Measurements from ENCODE around the gene ELP6. TPM values are rescaled to one million over a fixed set of nuclear protein-coding genes. Genes with fewer than 3 reads are reported as not detected.

The ELP6 gene
- total RNA-seq = 10 to 100 TPM; 42.2 to 50.1 TPM

GRCh38 chr3:47513125-47513929 is at the start of gene ELP6:
ELP6 (minus strand) TSS chr3:47513712; CDS start chr3:47513590, 122 bp downstream.
- CTCF ChIA-PET = interaction anchor here (0.7 to 2.5 kb wide), 5 partner anchors 9 to 92 kb away, joined by 3 to 9 read pairs (median 3); no protein-coding TSS in a partner anchor
- H3K4me3 Mint-ChIP-seq = peak within 1 kb of the TSS; percentile 95
- no peaks in the 10 kb centered on the region for H3K27me3 Mint-ChIP-seq
- peak; percentile 97 for DNase-seq
- no peaks in the 10 kb centered on the region for H3K9me3 Mint-ChIP-seq
- peak within 1 kb of the TSS; percentile 97 for H3K27ac Mint-ChIP-seq
- peaks cover 15% of the 10 kb centered on the region for H3K36me3 Mint-ChIP-seq (ENCODE audit: low read depth)
- H3K4me1 Mint-ChIP-seq = peaks cover 21% of the 10 kb centered on the region
- POLR2A ChIA-PET = interaction anchor here (0.7 kb wide), 1 partner anchor 566 kb away, joined by 4 read pairs; no protein-coding TSS in a partner anchor

DNA sequence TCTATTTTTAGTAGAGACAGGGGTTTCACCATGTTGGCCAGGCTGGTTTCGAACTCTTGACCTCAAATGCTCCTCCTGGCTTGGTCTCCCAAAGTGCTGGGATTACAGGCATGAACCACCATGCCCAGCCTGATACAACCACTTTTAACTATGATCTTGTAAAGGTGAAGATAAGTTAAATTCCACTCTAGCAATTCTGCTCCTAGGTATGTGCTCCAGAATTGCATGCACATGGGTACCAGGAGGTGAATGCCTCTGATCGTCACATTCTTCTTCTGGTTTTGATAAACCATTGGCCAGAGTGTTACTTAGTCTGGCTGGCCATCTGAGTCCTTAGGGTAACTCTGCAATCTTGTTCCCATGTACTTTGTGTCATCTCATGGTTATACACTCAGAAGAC is 42.8 kb upstream of the ELP6 start:
- CTCF ChIA-PET = interaction anchor here (0.6 to 1.7 kb wide), 6 partner anchors 9 to 1109 kb away, joined by 3 read pairs; no protein-coding TSS in a partner anchor
- Mint-ChIP-seq H3K4me3 (no peak overlapping the region), H3K27ac (no peak overlapping the region), H3K4me1 (no peaks in the 10 kb centered on the region), H3K27me3 (peaks cover 5% of the 10 kb centered on the region), H3K36me3 (ENCODE audit: low read depth) (no peaks in the 10 kb centered on the region), H3K9me3 (no peaks in the 10 kb centered on the region)
- DNase-seq = no peak
- POLR2A ChIA-PET = no interaction called here

DNA sequence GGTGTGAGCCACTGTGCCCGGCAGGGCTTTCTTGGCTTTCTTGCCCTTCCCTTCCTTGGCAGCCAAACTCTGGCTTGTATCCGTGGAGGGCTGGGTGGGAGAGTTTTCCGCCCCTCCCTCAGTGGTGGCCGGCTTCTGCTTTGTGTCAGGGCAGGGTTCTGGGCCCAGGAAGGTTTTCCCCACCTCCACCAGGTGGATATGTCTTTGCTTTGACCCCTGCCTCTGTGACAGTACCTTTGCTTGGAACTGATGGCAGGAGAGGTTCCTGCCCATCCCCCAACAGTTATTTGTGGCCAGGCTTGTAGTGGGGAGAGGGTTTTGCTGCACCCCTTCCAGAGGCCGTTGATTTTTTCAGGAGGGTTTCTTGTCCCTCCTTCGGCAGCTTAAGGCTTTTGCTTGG is 40.8 kb upstream of the ELP6 start:
- Mint-ChIP-seq H3K4me1 (no peaks in the 10 kb centered on the region), H3K27ac (no peak overlapping the region), H3K9me3 (no peaks in the 10 kb centered on the region), H3K36me3 (ENCODE audit: low read depth) (no peaks in the 10 kb centered on the region), H3K4me3 (no peak overlapping the region), H3K27me3 (peaks cover 20% of the 10 kb centered on the region)
- no peak for DNase-seq
- ChIA-PET CTCF (interaction anchor here (1.5 to 1.7 kb wide), 2 partner anchors 11 to 14 kb away, joined by 3 to 4 read pairs; no protein-coding TSS in a partner anchor), POLR2A (no interaction called here)

DNA sequence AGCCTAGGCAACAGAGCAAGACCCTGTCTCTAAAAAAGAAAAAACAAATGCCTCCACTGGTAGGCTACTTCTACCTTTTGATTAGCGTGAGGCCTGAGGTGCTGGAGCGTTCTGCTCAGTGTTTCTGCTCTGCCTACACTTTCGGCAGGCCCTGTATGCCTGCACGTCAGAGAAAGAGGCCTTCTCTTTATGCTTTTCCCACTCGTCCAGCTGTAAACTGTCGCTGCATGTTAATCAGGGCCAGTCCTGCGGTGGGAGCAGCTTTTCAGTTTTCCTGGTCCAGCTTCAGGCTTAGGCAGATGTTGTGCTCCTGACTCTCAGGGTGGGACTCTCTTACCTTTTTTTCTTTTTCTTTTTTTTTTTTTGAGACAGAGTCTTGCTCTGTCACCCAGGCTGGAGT is 39.9 kb upstream of the ELP6 start:
- DNase-seq = no peak
- Mint-ChIP-seq H3K9me3 (no peaks in the 10 kb centered on the region), H3K4me3 (no peak overlapping the region), H3K4me1 (no peaks in the 10 kb centered on the region), H3K27ac (no peak overlapping the region), H3K36me3 (ENCODE audit: low read depth) (no peaks in the 10 kb centered on the region), H3K27me3 (peaks cover 24% of the 10 kb centered on the region)
- CTCF ChIA-PET = interaction anchor here (1.5 kb wide), 1 partner anchor 13 kb away, joined by 4 read pairs; no protein-coding TSS in a partner anchor
- POLR2A ChIA-PET = no interaction called here

- POLR2A ChIA-PET = no interaction called here
- CTCF ChIA-PET = interaction anchor here (0.9 kb wide), 1 partner anchor 16 kb away, joined by 3 read pairs; no protein-coding TSS in a partner anchor
- no peaks in the 10 kb centered on the region for H3K36me3 Mint-ChIP-seq (ENCODE audit: low read depth)
Observed at GRCh38 chr3:47542471-47543173, 29.1 kb upstream of the ELP6 start.

GRCh38 chr3:47541583-47542108 is 28.1 kb upstream of the ELP6 start:
- Mint-ChIP-seq H3K27ac (no peak overlapping the region), H3K4me3 (no peak overlapping the region), H3K9me3 (no peaks in the 10 kb centered on the region), H3K4me1 (no peaks in the 10 kb centered on the region), H3K36me3 (ENCODE audit: low read depth) (no peaks in the 10 kb centered on the region), H3K27me3 (no peaks in the 10 kb centered on the region)
- no peak for DNase-seq
- ChIA-PET CTCF (interaction anchor here (0.7 to 1.6 kb wide), 2 partner anchors 19 to 21 kb away, joined by 4 read pairs; no protein-coding TSS in a partner anchor), POLR2A (no interaction called here)

More at GRCh38 chr3:47542471-47543173, 29.1 kb upstream of the ELP6 start:
- no peak for DNase-seq
- Mint-ChIP-seq H3K9me3 (no peaks in the 10 kb centered on the region), H3K27ac (no peak overlapping the region), H3K4me3 (no peak overlapping the region), H3K27me3 (peaks cover 2% of the 10 kb centered on the region), H3K4me1 (no peaks in the 10 kb centered on the region)

- H3K4me1 Mint-ChIP-seq = no peaks in the 10 kb centered on the region
- no peak for DNase-seq
- H3K4me3 Mint-ChIP-seq = no peak overlapping the region
- CTCF ChIA-PET = interaction anchor here (1.2 to 1.6 kb wide), 3 partner anchors 13 to 21 kb away, joined by 4 to 6 read pairs (median 4); no protein-coding TSS in a partner anchor
- no peaks in the 10 kb centered on the region for H3K36me3 Mint-ChIP-seq (ENCODE audit: low read depth)
- no peaks in the 10 kb centered on the region for H3K9me3 Mint-ChIP-seq
- POLR2A ChIA-PET = interaction anchor here (0.7 kb wide), 1 partner anchor 589 kb away, joined by 4 read pairs; no protein-coding TSS in a partner anchor
- H3K27ac Mint-ChIP-seq = no peak overlapping the region
- H3K27me3 Mint-ChIP-seq = no peaks in the 10 kb centered on the region
Observed at GRCh38 chr3:47540281-47540680, 26.8 kb upstream of the ELP6 start.

DNA sequence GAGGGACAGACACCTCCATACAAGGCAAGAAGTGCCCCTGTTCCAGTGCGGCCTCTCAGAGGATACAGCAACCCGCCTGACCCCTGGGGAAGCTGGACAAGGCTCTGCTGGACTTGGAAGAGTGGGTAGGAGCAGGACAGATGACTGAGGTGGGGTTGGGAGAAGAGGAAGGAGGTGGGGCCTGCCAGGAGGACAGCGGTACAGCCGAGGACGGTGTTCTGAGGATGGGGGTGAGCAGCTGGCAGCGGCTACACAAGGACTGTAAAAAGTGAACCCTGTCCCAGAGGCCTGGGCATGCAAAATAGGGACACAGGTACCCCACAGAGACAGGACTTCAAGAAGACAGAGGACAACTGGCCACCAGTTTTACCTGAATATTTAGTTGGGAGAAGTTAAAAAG is 23.5 kb upstream of the ELP6 start:
- ChIA-PET POLR2A (no interaction called here), CTCF (no interaction called here)
- Mint-ChIP-seq H3K4me3 (no peak overlapping the region), H3K4me1 (no peaks in the 10 kb centered on the region), H3K36me3 (ENCODE audit: low read depth) (no peaks in the 10 kb centered on the region), H3K27ac (no peak overlapping the region), H3K9me3 (no peaks in the 10 kb centered on the region), H3K27me3 (peaks cover 9% of the 10 kb centered on the region)
- DNase-seq = no peak

GRCh38 chr3:47536221-47536891 is 22.8 kb upstream of the ELP6 start:
- no peak overlapping the region for H3K27ac Mint-ChIP-seq
- no peak for DNase-seq
- peaks cover 9% of the 10 kb centered on the region for H3K27me3 Mint-ChIP-seq
- no peak overlapping the region for H3K4me3 Mint-ChIP-seq
- H3K4me1 Mint-ChIP-seq = no peaks in the 10 kb centered on the region
- H3K9me3 Mint-ChIP-seq = no peaks in the 10 kb centered on the region
- POLR2A ChIA-PET = no interaction called here
- no peaks in the 10 kb centered on the region for H3K36me3 Mint-ChIP-seq (ENCODE audit: low read depth)
- CTCF ChIA-PET = no interaction called here

GRCh38 chr3:47533996-47534454 is 20.5 kb upstream of the ELP6 start:
- Mint-ChIP-seq H3K9me3 (no peaks in the 10 kb centered on the region), H3K4me1 (no peaks in the 10 kb centered on the region), H3K36me3 (ENCODE audit: low read depth) (no peaks in the 10 kb centered on the region), H3K27ac (no peak overlapping the region), H3K27me3 (peaks cover 9% of the 10 kb centered on the region), H3K4me3 (no peak overlapping the region)
- DNase-seq = no peak
- ChIA-PET POLR2A (no interaction called here), CTCF (interaction anchor here (0.8 to 1.7 kb wide), 5 partner anchors 11 to 323 kb away, joined by 3 to 6 read pairs (median 3); no protein-coding TSS in a partner anchor)

DNA sequence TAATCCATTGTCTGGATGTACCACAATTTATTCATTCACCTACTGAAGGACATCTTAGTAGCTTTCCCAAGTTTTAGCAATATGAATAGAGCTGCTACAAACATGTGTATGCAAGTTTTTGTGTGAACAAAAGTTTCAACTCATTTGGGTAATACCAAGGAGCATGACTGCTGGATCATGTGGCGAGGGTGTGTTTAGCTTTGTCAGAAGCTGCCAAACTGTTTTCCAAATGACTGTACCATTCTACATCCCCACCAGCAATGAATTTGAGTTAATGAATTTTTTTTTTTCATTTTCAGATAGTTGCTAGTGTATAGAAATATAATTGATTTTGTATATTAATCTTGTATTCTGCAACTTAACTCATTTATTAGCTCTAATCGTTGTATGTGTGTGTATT is 20.0 kb upstream of the ELP6 start:
- H3K36me3 Mint-ChIP-seq (ENCODE audit: low read depth) = no peaks in the 10 kb centered on the region
- H3K4me3 Mint-ChIP-seq = no peak overlapping the region
- H3K27me3 Mint-ChIP-seq = peaks cover 9% of the 10 kb centered on the region
- H3K4me1 Mint-ChIP-seq = no peaks in the 10 kb centered on the region
- H3K9me3 Mint-ChIP-seq = no peaks in the 10 kb centered on the region
- H3K27ac Mint-ChIP-seq = no peak overlapping the region
- ChIA-PET CTCF (interaction anchor here (0.6 to 1.7 kb wide), 5 partner anchors 10 to 346 kb away, joined by 3 to 6 read pairs (median 4); no protein-coding TSS in a partner anchor), POLR2A (no interaction called here)
- DNase-seq = no peak

- peaks cover 4% of the 10 kb centered on the region for H3K9me3 Mint-ChIP-seq
- ChIA-PET POLR2A (no interaction called here), CTCF (interaction anchor here (0.6 kb wide), 2 partner anchors 218 to 1344 kb away, joined by 3 to 4 read pairs; no protein-coding TSS in a partner anchor)
- H3K4me1 Mint-ChIP-seq = no peaks in the 10 kb centered on the region
- no peak overlapping the region for H3K4me3 Mint-ChIP-seq
- no peak for DNase-seq
- no peaks in the 10 kb centered on the region for H3K36me3 Mint-ChIP-seq (ENCODE audit: low read depth)
- H3K27ac Mint-ChIP-seq = no peak overlapping the region
- H3K27me3 Mint-ChIP-seq = peaks cover 6% of the 10 kb centered on the region
Observed at GRCh38 chr3:47527952-47528725, 14.6 kb upstream of the ELP6 start.
